Measurements from ENCODE around the gene NDUFS1. TPM values are rescaled to one million over a fixed set of nuclear protein-coding genes. Genes with fewer than 3 reads are reported as not detected.
A peak's percentile ranks its signal among the peaks of the same experiment; 100 is the strongest.

The NDUFS1 gene
- total and polyA plus RNA-seq, 10 of the 15 experiments (the other 5 are each of a cell fraction or from before 2014, with no cell fraction given): 62.6 to 108 (median 90.4) TPM

GRCh38 chr2:206080927-206081326 is 78.3 kb downstream of the NDUFS1 start:
- no peak overlapping the region for H3K9ac ChIP-seq (ENCODE audit: control insufficient read depth, insufficient read depth, low read length)
- in situ Hi-C loops (cut with MboI) (no loop called here), intact Hi-C loops (cut with micrococcal nuclease; ENCODE audit: unreplicated experiment) (no loop called here)
- RAD21 ChIA-PET (ENCODE audit: unreplicated experiment): no interaction called here
- no peak overlapping the region; the same call in 1 of the 2 replicates for H3K27ac ChIP-seq (ENCODE audit: control insufficient read depth, insufficient read depth)
- H3K36me3 ChIP-seq (ENCODE audit: control insufficient read depth in 2 of 2, insufficient read depth in 2 of 2, low read length in 1 of 2): no peaks in the 10 kb centered on the region
- SMC1A ChIA-PET (ENCODE audit: uncharacterized antibody, unreplicated experiment): interaction anchor here (1.3 kb wide), 1 partner anchor 9 kb away, joined by 3 read pairs; no protein-coding TSS in a partner anchor
- no peak for DNase-seq (ENCODE audit: low read depth, low spot score)
- H3K4me3 ChIP-seq: no peak overlapping the region
- H3K4me1 ChIP-seq (ENCODE audit: control insufficient read depth, insufficient read depth, low read length): peaks cover 13% of the 10 kb centered on the region
- FAIRE-seq: no peak
- no peak overlapping the region for H2AFZ ChIP-seq (ENCODE audit: control insufficient read depth, low read depth, low read length)
- ATAC-seq: no peak
- no peaks in the 10 kb centered on the region for H3K27me3 ChIP-seq (replicated peaks in 1 of 2; ENCODE audit: control insufficient read depth in 2 of 2, insufficient read depth in 2 of 2, low read length in 1 of 2)
- POLR2A ChIA-PET: no interaction called here
- peaks cover 74% of the 10 kb centered on the region for H3K79me2 ChIP-seq (ENCODE audit: control insufficient read depth, insufficient read depth, low read length)
- no peaks in the 10 kb centered on the region for H4K20me1 ChIP-seq (ENCODE audit: control insufficient read depth, insufficient read depth)
- peak overlapping the region; percentile 24; the same call in 1 of the 2 replicates for H3K4me2 ChIP-seq (ENCODE audit: control insufficient read depth, insufficient read depth)
- no peaks in the 10 kb centered on the region for H3K9me3 ChIP-seq (replicated peaks; ENCODE audit: control insufficient read depth, insufficient read depth, low read length)
- CTCF ChIA-PET: no interaction called here
- no TSS peak for BruUV-seq (replicated peaks)
- WGBS (ENCODE audit: insufficient coverage, insufficient replicate concordance, low lambda C conversion rate, missing lambda C conversion rate): 58% methylated on average over 4 of the region's 4 CpGs
- TF ChIP-seq TCF12 (IDR thresholded peaks at IDR 0.05; ENCODE audit: low read depth, low read length) (no peak), PRDM15 (CRISPR knock-in tag; IDR thresholded peaks at IDR 0.05) (no peak), MEF2A (IDR thresholded peaks at IDR 0.05; ENCODE audit: insufficient read depth, low read depth, low read length) (no peak), ETV6 (conservative IDR thresholded peaks at IDR 0.05 in 1 of 2, IDR thresholded peaks at IDR 0.05 in 1 of 2; ENCODE audit: borderline replicate concordance in 1 of 2, low read depth in 1 of 2) (no peak), GATAD2B (conservative IDR thresholded peaks at IDR 0.05; ENCODE audit: low read depth) (no peak), FOS (IDR thresholded peaks at IDR 0.05; ENCODE audit: borderline replicate concordance, extremely low read depth, insufficient read length) (no peak), CEBPB (IDR thresholded peaks at IDR 0.05; ENCODE audit: borderline replicate concordance in 1 of 2, low read depth in 2 of 2, low read length in 2 of 2) (no peak), CHD4 (IDR thresholded peaks at IDR 0.05) (no peak), SIN3A (IDR thresholded peaks at IDR 0.05; ENCODE audit: low read depth, low read length) (no peak), TARDBP (IDR thresholded peaks at IDR 0.05; ENCODE audit: borderline replicate concordance) (no peak), IRF4 (IDR thresholded peaks at IDR 0.05; ENCODE audit: low read depth, low read length) (no peak), SPI1 (IDR thresholded peaks at IDR 0.05; ENCODE audit: borderline replicate concordance, insufficient read depth, low read depth, low read length) (no peak), EZH2 (IDR thresholded peaks at IDR 0.05; ENCODE audit: borderline replicate concordance, control insufficient read depth, low read depth, low read length) (no peak), NR2C2 (IDR thresholded peaks at IDR 0.05; ENCODE audit: borderline replicate concordance, control insufficient read depth, insufficient read length, low read depth) (no peak)
- TF ChIP-seq, protein P1, sequence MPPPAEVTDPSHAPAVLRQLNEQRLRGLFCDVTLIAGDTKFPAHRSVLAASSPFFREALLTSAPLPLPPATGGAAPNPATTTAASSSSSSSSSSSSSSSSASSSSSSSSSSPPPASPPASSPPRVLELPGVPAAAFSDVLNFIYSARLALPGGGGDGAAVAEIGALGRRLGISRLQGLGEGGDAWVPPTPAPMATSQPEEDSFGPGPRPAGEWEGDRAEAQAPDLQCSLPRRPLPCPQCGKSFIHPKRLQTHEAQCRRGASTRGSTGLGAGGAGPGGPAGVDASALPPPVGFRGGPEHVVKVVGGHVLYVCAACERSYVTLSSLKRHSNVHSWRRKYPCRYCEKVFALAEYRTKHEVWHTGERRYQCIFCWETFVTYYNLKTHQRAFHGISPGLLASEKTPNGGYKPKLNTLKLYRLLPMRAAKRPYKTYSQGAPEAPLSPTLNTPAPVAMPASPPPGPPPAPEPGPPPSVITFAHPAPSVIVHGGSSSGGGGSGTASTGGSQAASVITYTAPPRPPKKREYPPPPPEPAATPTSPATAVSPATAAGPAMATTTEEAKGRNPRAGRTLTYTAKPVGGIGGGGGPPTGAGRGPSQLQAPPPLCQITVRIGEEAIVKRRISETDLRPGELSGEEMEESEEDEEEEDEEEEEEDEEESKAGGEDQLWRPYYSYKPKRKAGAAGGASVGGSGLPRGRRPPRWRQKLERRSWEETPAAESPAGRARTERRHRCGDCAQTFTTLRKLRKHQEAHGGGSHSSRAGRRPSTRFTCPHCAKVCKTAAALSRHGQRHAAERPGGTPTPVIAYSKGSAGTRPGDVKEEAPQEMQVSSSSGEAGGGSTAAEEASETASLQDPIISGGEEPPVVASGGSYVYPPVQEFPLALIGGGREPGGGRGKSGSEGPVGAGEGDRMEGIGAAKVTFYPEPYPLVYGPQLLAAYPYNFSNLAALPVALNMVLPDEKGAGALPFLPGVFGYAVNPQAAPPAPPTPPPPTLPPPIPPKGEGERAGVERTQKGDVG (CRISPR knock-in tag; IDR thresholded peaks at IDR 0.05): no peak
- TF ChIP-seq, protein P2, sequence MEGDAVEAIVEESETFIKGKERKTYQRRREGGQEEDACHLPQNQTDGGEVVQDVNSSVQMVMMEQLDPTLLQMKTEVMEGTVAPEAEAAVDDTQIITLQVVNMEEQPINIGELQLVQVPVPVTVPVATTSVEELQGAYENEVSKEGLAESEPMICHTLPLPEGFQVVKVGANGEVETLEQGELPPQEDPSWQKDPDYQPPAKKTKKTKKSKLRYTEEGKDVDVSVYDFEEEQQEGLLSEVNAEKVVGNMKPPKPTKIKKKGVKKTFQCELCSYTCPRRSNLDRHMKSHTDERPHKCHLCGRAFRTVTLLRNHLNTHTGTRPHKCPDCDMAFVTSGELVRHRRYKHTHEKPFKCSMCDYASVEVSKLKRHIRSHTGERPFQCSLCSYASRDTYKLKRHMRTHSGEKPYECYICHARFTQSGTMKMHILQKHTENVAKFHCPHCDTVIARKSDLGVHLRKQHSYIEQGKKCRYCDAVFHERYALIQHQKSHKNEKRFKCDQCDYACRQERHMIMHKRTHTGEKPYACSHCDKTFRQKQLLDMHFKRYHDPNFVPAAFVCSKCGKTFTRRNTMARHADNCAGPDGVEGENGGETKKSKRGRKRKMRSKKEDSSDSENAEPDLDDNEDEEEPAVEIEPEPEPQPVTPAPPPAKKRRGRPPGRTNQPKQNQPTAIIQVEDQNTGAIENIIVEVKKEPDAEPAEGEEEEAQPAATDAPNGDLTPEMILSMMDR (IDR thresholded peaks at IDR 0.05 in 2 of 3, conservative IDR thresholded peaks at IDR 0.05 in 1 of 3; ENCODE audit: control insufficient read depth in 2 of 3, extremely low read depth in 1 of 3, insufficient read depth in 1 of 3, low read depth in 3 of 3, low read length in 3 of 3): no peak

All from GM12878 (cell line).